Measurements from ENCODE around the gene TAS2R31. TPM values are rescaled to one million over a fixed set of nuclear protein-coding genes. Genes with fewer than 3 reads are reported as not detected.

The TAS2R31 gene
- total RNA-seq, 2 experiments from 2014 or later, result 0.44 to 1.6 TPM

GRCh38 chr12:10994307-10994706 lies 36.9 kb downstream of the TAS2R31 start:
- Mint-ChIP-seq H3K36me3 (ENCODE audit: low read depth) (peaks cover 38% of the 10 kb centered on the region), H3K9me3 (ENCODE audit: low read depth) (peaks cover 9% of the 10 kb centered on the region), H3K27me3 (no peaks in the 10 kb centered on the region), H3K4me1 (peaks cover 4% of the 10 kb centered on the region), H3K27ac (no peak overlapping the region), H3K4me3 (no peak overlapping the region)
- ChIA-PET CTCF (no interaction called here), POLR2A (no interaction called here)
- intact Hi-C loops (cut with DNase I, micrococcal nuclease), result no loop called here
- DNase-seq (no peak), ATAC-seq (no peak)

- H3K27me3 Mint-ChIP-seq, result no peaks in the 10 kb centered on the region
- intact Hi-C loops (cut with DNase I, micrococcal nuclease), result no loop called here
- H3K27ac Mint-ChIP-seq, result no peak overlapping the region
- CTCF ChIA-PET, result no interaction called here
- peak; percentile 81 for ATAC-seq
- H3K4me1 Mint-ChIP-seq, result peaks cover 27% of the 10 kb centered on the region
- no peak overlapping the region for H3K4me3 Mint-ChIP-seq
- POLR2A ChIA-PET, result interaction anchor here (0.5 kb wide), 1 partner anchor 1736 kb away, joined by 3 read pairs; no protein-coding TSS in a partner anchor
- H3K36me3 Mint-ChIP-seq (ENCODE audit: low read depth), result peaks cover 24% of the 10 kb centered on the region
- DNase-seq, result no peak
- peaks cover 9% of the 10 kb centered on the region for H3K9me3 Mint-ChIP-seq (ENCODE audit: low read depth)
Observed at GRCh38 chr12:10989107-10989506, 42.1 kb downstream of the TAS2R31 start.

GRCh38 chr12:10986812-10987211 lies 44.4 kb downstream of the TAS2R31 start, which contains the start of gene TAS2R50:
TSS of gene TAS2R50 (minus strand) at chr12:10986912. CDS start at chr12:10986860, 52 bp downstream.
- H3K36me3 Mint-ChIP-seq (ENCODE audit: low read depth), result peaks cover 15% of the 10 kb centered on the region
- H3K27me3 Mint-ChIP-seq, result peaks cover 4% of the 10 kb centered on the region
- H3K9me3 Mint-ChIP-seq (ENCODE audit: low read depth), result peaks cover 9% of the 10 kb centered on the region
- intact Hi-C loops (cut with DNase I, micrococcal nuclease), result no loop called here
- POLR2A ChIA-PET, result no interaction called here
- H3K27ac Mint-ChIP-seq, result no peak within 1 kb of the TSS
- ATAC-seq (no peak), DNase-seq (no peak)
- CTCF ChIA-PET, result interaction anchor here (0.7 kb wide), 1 partner anchor 10 kb away, joined by 3 read pairs; no protein-coding TSS in a partner anchor
- H3K4me1 Mint-ChIP-seq, result peaks cover 45% of the 10 kb centered on the region
- H3K4me3 Mint-ChIP-seq, result no peak within 1 kb of the TSS

GRCh38 chr12:10982244-10982643 lies 49.0 kb downstream of the TAS2R31 start:
- Mint-ChIP-seq H3K4me3 (no peak overlapping the region), H3K27ac (no peak overlapping the region), H3K27me3 (peaks cover 17% of the 10 kb centered on the region), H3K36me3 (ENCODE audit: low read depth) (peaks cover 5% of the 10 kb centered on the region), H3K4me1 (peaks cover 42% of the 10 kb centered on the region), H3K9me3 (ENCODE audit: low read depth) (no peaks in the 10 kb centered on the region)
- ChIA-PET CTCF (interaction anchor here (1.0 kb wide), 1 partner anchor 13 kb away, joined by 3 read pairs; no protein-coding TSS in a partner anchor), POLR2A (no interaction called here)
- intact Hi-C loops (cut with DNase I, micrococcal nuclease), result loop anchor here in 1 of 2 experiments (1.0 to 2.0 kb wide), 2 partner anchors 103 to 189 kb away; partner anchors contain the start of gene SMIM10L1
- ATAC-seq (peak; percentile 89), DNase-seq (peak; percentile 54)

Other genes starting within 250 kb of the TAS2R31 start
- not detected for gene TAS2R7, start 228.8 kb downstream of the TAS2R31 start, total RNA-seq
- not detected for gene TAS2R8, start 224.1 kb downstream of the TAS2R31 start, total RNA-seq
- not detected for gene TAS2R9, start 221.2 kb downstream of the TAS2R31 start, total RNA-seq
- gene TAS2R10, start 205.0 kb downstream of the TAS2R31 start, total RNA-seq, result not detected
- 1 to 10 TPM; 1.3 to 2.1 TPM for gene PRR4, start 181.9 kb downstream of the TAS2R31 start, total RNA-seq
- 10 to 100 TPM; 11.0 to 12.7 TPM for gene PRH1, start 147.2 kb downstream of the TAS2R31 start, total RNA-seq
- under 1 TPM; 0.27 to 0.35 TPM for gene TAS2R13, start 121.8 kb downstream of the TAS2R31 start, total RNA-seq
- not detected for gene PRH2, start 102.2 kb downstream of the TAS2R31 start, total RNA-seq
- gene TAS2R14, start 92.1 kb downstream of the TAS2R31 start, total RNA-seq, result 1 to 10 TPM in 1 of 2 experiments, under 1 TPM in 1; 0.94 to 1.1 TPM
- gene TAS2R50, start 44.5 kb downstream of the TAS2R31 start, total RNA-seq, result under 1 TPM; 0.30 to 0.53 TPM
- 1 to 10 TPM; 1.2 to 1.4 TPM for gene TAS2R20, start 33.1 kb downstream of the TAS2R31 start, total RNA-seq
- 1 to 10 TPM; 1.2 to 1.6 TPM for gene TAS2R19, start 8.8 kb downstream of the TAS2R31 start, total RNA-seq
- under 1 TPM in 1 of 2 experiments, not detected in 1; 0.46 TPM for gene TAS2R46, start 30.9 kb upstream of the TAS2R31 start, total RNA-seq
- under 1 TPM; 0.64 to 0.81 TPM for gene TAS2R43, start 60.9 kb upstream of the TAS2R31 start, total RNA-seq
- 1 to 10 TPM in 1 of 2 experiments, under 1 TPM in 1; 0.87 to 1.4 TPM for gene TAS2R30, start 103.2 kb upstream of the TAS2R31 start, total RNA-seq
- gene SMIM10L1, start 139.8 kb upstream of the TAS2R31 start, total RNA-seq, result 1 to 10 TPM; 6.8 to 7.9 TPM
- not detected for gene TAS2R42, start 155.5 kb upstream of the TAS2R31 start, total RNA-seq
- gene PRB3, start 238.3 kb upstream of the TAS2R31 start, total RNA-seq, result not detected